Right kidney (tissue), 1 donor: ENCODE measurements around the gene SLC8B1.

Source experiments
- DNase-seq: peaks from one replicate; pipeline ENCODE4 v3.0.0-alpha.2; 2016

SLC8B1 gene

DNA sequence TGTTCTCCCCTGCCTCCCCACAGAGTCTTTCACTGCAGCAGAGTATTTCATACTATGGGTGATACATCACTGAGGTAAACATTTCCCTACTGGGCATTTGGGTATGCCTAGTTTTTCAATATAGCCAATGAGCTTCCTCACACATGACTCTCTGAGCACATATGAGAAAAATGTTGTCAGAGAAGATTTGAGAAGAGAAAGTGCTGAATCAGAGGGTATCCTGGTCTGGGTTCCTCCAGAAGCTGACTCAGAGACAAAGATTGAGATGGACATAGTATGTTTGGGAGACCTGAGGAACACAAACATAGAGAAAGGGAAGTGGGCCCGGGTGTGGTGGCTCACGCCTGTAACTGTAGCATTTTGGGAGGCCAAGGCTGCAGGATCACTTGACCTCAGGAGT is 12.6 kb downstream of the SLC8B1 start:
- no peak for DNase-seq

GRCh38 chr12:113320401-113320800 is 14.5 kb downstream of the SLC8B1 start:
- DNase-seq, result no peak

GRCh38 chr12:113318900-113319628 is 15.8 kb downstream of the SLC8B1 start:
- no peak for DNase-seq

GRCh38 chr12:113318046-113318656 is 16.8 kb downstream of the SLC8B1 start:
- DNase-seq, result no peak

GRCh38 chr12:113317122-113317521 is 17.8 kb downstream of the SLC8B1 start:
- DNase-seq, result no peak

GRCh38 chr12:113316155-113316554 is 18.8 kb downstream of the SLC8B1 start:
- DNase-seq, result no peak

DNA sequence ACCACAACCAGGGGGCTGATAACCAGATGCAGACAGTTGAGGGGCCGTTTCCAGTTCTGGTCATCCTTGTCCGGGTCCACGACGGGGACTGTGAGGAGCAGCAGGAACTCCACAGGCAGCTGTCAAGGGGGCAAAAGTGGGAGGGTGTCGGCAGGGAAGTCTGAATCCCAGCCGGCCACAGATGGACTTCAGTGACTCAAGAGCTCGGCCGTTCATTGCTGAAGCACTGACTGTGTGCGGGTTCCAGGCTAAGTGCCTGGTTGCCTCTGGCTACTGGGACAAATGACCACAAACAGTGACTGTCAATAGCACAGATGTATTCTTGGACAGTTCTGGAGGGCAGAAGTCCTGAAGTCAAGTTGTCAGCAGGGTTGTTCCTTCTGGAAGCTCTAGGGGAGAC is 19.6 kb downstream of the SLC8B1 start:
- no peak for DNase-seq

GRCh38 chr12:113314121-113314529 is 20.8 kb downstream of the SLC8B1 start:
- DNase-seq, result no peak

- no peak for DNase-seq
These were observed 24.4 kb downstream of the SLC8B1 start for GRCh38 chr12:113310489-113310888.

- no peak for DNase-seq
These were observed 28.5 kb downstream of the SLC8B1 start for GRCh38 chr12:113306382-113306781.

GRCh38 chr12:113305281-113305856 is 29.5 kb downstream of the SLC8B1 start:
- no peak for DNase-seq

DNA sequence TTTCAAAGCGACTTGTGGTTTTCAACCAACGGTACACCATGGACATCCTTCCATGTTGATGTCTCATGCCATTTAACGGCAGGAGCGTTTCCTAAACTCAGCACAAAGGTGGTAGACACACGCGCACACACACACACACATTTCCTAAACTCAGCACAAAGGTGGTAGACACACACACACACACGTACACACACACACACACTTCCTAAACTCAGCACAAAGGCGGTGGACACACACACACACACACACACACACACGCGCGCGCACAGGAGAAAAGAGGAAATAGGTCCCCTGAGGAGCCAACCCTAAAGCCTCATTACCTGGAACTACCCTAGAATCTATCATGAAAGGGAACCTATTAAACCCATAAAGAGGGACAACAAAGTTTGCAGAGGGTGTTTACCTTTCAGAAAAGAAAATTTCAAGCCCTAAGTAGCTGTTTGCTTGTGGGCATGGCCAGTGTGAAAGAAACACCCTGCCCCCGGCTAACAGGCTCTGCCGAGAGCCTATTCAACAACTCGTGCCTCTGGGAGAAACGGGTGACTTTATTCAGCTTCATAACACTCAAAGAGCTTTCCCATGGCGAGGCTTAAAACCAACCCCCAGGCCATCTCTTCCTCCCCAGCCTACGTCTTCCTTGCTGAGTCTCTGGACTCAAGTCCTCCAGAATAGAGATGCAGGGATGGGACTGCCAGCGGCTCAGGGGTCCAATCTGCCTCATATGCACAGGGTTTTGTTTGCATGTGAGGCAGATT is 31.8 kb downstream of the SLC8B1 start:
- DNase-seq, result no peak

- DNase-seq, result no peak
These were observed 32.4 kb downstream of the SLC8B1 start for GRCh38 chr12:113302466-113302865.

- no peak for DNase-seq
These were observed 33.1 kb downstream of the SLC8B1 start for GRCh38 chr12:113301811-113302210.

GRCh38 chr12:113299619-113300237 is 35.2 kb downstream of the SLC8B1 start:
- peak; percentile 23 for DNase-seq

DNA sequence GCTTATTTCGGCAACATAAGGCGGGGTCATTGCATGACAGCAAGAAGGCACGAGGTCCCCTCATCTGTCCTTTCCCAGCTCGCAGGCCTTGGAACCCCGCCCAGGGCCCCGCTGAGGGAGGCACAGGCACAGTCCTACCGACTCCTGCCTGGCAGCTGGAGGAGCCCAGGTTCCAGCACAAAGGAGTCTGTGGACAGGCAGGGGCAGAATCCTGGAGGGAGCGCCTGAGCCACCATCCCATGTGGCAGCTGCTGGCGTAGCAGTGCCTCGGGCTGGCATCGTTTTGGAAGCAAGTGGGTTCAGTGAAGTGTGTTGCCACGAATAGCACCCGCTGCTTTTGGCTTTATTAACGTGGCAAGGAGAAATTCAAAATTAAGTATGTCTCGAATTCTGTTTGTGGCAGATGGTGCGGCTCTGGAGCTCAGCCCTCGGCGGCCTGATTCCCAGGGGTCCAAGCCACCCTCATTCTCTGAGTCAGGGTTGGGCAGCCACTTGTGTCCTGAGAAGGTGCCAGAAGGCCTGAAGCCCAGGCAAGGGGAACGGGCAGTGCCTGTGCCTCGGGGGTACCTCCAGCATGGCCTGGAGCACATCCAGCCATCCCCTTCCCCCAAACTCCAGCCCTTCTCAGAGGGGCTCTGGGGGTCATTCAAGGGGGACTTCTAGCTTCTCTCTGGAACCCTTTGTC is 35.9 kb downstream of the SLC8B1 start:
- DNase-seq, result no peak

GRCh38 chr12:113298472-113298817 is 36.5 kb downstream of the SLC8B1 start:
- DNase-seq, result no peak

- DNase-seq, result no peak
These were observed 37.1 kb downstream of the SLC8B1 start for GRCh38 chr12:113297621-113298471.

GRCh38 chr12:113297214-113297587 is 37.7 kb downstream of the SLC8B1 start:
- DNase-seq, result no peak

DNA sequence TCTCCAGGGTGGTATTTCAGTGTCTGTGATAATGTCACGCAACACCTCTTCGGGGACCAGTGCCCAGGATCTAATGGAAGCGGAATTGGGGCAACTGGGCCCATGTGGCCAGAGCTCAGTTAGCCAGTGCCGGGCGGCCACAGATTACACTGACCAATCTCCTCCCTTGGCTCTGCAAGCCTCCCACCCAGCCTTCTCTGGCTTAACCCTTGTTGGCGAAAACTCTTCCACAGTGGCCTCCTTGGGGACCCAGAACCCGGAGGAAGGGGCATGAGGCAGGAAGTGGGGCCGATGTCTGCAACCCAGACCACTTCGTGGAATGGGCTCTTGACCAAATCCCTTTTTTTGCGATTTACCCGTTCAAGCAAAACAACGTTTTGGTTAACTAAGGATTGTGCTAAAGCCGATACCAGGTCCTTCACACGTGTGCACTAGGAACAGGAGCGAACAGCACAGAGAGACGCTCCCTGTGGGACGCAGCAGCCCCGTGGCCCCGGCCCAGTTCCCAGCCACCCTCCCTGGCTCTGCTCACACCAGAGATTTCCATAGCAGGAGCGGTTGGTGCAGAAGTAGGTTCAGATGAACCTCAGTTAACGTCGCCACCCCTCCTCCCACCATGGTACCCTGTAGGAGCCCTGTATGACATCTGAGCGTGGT is 38.2 kb downstream of the SLC8B1 start:
- no peak for DNase-seq
